BE2C (cell line): Measurements from ENCODE around the gene CCM2.
A peak's percentile ranks its signal among the peaks of the same experiment; 100 is the strongest.

Source experiments
- DNase-seq: peaks from one replicate; pipeline ENCODE4 v3.0.0-alpha.2; 2020
- H3K27me3 ChIP-seq: fragments of 250-450 bp; sonication (Bioruptor Pico); 2 replicates; pipeline ENCODE4 v1.5.1; 2020; ENCODE audit warnings: mild to moderate bottlenecking
- H3K36me3 ChIP-seq: fragments of 250-450 bp; sonication (Bioruptor Pico); 2 replicates; pipeline ENCODE4 v1.5.1; 2020; ENCODE audit warnings: mild to moderate bottlenecking
- H3K4me1 ChIP-seq: fragments of 250-450 bp; sonication (Bioruptor Pico); 2 replicates; pipeline ENCODE4 v1.5.1; 2020
- H3K4me3 ChIP-seq: 2 replicates; pipeline ENCODE4 v1.5.1; 2011; ENCODE audit warnings: low read depth, low read length
- H3K9me3 ChIP-seq: fragments of 250-450 bp; sonication (Bioruptor Pico); 2 replicates; pipeline ENCODE4 v1.5.1; 2020
- TF ChIP-seq, protein P1 (sequence below): IDR thresholded peaks from 2 replicates; pipeline ENCODE4 v1.5.1; 2012; ENCODE audit warnings: mild to moderate bottlenecking, low read depth, low read length

The CCM2 gene

DNA sequence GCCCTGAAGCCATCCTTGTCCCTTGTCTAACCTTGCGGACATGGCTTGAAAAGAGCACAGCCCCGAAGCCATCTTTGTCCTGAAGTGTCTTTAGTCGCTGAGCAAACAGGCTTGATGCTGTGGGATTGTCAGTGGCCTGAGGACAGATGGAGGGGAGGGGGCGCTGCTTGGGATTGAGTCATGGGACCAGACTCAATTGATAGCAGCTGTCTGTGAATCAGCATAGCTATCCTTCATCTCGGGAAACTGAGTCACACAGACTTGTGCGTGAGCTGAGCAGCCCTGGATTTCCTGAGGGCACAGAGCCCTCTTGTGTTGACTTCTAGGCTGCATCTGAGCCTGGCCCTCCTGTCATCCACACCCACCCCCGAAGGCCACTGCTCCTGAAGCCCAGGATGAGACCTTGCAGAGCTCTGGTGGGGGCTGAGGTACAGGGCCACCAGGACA is 35.6 kb upstream of the CCM2 start:
- DNase-seq, result peak; percentile 27
- Histone ChIP-seq H3K4me3 (no peak overlapping the region), H3K36me3 (no peaks in the 10 kb centered on the region), H3K27me3 (no peaks in the 10 kb centered on the region), H3K4me1 (no peaks in the 10 kb centered on the region), H3K9me3 (no peaks in the 10 kb centered on the region)
- TF ChIP-seq, protein P1, sequence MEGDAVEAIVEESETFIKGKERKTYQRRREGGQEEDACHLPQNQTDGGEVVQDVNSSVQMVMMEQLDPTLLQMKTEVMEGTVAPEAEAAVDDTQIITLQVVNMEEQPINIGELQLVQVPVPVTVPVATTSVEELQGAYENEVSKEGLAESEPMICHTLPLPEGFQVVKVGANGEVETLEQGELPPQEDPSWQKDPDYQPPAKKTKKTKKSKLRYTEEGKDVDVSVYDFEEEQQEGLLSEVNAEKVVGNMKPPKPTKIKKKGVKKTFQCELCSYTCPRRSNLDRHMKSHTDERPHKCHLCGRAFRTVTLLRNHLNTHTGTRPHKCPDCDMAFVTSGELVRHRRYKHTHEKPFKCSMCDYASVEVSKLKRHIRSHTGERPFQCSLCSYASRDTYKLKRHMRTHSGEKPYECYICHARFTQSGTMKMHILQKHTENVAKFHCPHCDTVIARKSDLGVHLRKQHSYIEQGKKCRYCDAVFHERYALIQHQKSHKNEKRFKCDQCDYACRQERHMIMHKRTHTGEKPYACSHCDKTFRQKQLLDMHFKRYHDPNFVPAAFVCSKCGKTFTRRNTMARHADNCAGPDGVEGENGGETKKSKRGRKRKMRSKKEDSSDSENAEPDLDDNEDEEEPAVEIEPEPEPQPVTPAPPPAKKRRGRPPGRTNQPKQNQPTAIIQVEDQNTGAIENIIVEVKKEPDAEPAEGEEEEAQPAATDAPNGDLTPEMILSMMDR, result peak; percentile 52

DNA sequence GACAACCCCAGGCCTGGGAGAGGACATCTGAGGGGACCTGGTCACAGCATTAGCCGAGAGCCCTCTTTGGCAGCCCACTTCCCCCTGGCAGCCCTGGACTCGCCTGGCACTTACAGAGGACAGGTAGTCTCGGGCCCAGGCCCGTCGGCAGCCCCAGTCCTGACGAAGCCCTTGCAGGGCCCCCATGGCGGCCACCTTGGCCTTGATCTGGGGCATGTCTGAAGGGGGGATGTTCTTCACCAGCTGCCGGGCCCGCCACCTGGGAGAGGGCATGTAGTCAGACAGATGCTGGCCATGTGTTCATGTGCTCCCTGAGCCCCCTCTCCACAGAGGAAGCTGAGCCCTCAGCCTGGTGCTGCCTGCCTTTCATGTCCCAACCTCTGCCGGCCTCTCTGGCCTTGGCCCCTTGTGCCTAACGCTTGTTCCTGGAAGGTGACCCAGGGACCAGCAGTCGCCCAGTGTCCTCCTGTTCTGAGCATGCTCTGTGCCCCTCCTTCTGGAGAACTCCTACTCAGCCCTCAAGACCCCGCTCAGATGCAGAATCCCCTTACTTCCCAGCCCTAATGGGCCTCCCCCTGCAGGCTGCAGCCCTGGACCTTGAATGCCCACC is 35.1 kb upstream of the CCM2 start:
- H3K4me3 ChIP-seq, result no peak overlapping the region
- no peaks in the 10 kb centered on the region for H3K9me3 ChIP-seq
- DNase-seq, result no peak
- H3K27me3 ChIP-seq, result no peaks in the 10 kb centered on the region
- H3K4me1 ChIP-seq, result no peaks in the 10 kb centered on the region
- no peaks in the 10 kb centered on the region for H3K36me3 ChIP-seq
- TF ChIP-seq, protein P1, result no peak

DNA sequence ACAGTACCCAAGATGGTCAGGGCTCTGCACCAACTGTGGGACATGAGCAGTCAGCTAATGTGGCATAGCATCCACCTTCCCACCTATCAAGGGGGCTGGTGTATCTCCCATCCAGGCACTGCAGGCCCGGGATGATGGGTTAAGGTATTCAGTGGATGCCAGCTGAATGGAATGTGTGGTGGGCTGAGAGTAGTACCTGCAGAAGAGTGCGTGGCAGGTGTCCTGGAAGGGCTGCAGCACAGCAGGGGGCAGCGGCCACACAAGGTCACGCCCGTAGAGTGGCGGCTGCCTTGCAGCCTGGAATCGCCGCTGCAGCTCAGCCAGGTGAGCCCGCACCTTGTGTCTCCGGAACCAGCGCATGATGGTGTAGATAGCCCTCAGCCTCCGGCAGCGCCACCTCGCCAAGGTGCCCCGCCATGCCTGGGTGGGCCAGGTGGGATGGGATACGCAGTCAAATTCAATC is 34.5 kb upstream of the CCM2 start:
- no peak for DNase-seq
- TF ChIP-seq, protein P1, result no peak
- Histone ChIP-seq H3K36me3 (no peaks in the 10 kb centered on the region), H3K4me3 (no peak overlapping the region), H3K9me3 (no peaks in the 10 kb centered on the region), H3K4me1 (no peaks in the 10 kb centered on the region), H3K27me3 (no peaks in the 10 kb centered on the region)

DNA sequence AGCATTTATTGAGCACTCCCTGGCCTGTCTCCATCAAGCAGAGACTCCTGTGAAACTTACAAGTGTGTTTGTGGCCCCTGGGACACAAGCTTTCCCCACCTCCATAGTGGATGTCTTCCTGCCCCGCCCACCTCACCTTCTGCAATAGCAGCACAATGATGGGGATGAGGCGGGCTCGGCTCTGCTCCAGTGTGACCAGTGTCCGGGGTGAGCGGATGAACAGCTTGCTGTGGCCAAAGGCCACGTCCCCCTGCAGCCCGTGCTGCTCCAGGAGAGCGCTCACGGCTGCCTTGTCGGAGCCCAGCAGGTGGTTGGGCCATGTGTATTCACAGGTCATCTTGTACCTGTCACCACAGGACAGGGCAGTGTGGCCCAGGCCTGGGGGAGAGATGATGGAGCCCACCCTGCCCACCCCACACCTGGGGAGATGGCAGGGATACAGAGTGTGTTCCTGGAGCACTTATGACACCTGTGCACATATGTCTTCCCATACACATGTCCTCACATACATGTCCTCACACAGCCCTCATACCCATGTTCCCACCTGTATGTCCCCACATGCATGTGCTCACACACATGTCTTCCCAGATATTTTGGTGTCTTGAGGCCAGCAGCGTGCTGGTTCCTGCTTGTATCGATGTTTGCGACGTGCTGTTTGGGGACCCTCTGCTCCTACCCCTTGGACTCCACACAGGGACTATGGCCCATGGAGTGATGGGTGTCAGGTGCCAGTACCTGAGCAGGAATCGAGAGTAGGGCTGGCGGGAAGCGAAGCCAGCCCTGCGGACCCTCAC is 33.9 kb upstream of the CCM2 start:
- H3K4me3 ChIP-seq, result no peak overlapping the region
- no peak for DNase-seq
- no peaks in the 10 kb centered on the region for H3K9me3 ChIP-seq
- no peaks in the 10 kb centered on the region for H3K4me1 ChIP-seq
- TF ChIP-seq, protein P1, result no peak
- H3K27me3 ChIP-seq, result no peaks in the 10 kb centered on the region
- H3K36me3 ChIP-seq, result no peaks in the 10 kb centered on the region

DNA sequence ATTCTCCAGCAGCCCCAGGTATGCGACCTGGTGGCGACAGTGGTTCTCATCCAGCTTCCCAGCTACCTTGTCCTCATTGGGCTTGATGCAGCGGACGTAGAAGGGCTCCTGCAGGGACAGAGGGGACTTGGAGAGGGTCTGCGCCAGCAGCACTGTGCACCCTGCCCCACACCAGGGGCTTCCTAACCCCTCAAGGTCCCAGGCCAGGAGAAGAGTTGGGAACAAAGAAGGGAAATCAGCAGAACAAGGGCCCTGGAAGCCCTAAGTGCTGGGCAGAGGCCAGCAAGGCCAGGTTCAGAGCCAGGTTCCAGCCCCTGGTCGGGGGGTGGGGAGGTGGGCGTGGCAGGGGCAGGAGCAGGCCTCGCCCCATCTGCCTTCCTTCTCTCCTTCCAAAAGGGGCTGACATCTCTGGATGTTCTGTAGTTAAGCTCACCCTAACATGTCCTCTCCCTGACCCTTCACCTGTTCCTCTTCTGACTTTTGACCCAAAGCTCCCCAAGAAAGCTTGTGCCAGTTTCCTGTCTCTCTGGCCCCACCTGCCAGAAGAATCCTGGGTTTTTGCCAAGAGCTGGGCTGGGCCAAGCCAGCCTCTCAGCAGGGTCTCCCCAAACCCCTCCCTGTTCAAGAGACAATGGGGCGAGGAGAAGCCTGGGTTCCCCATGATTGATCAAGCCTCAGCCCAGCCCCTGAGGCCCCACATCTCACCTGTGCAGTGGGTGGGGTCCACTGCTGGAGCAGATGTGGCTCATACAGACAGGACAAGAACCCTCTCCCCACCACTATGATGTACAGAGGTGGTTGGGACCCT is 33.1 kb upstream of the CCM2 start:
- no peak for DNase-seq
- H3K36me3 ChIP-seq, result no peaks in the 10 kb centered on the region
- no peaks in the 10 kb centered on the region for H3K27me3 ChIP-seq
- no peaks in the 10 kb centered on the region for H3K9me3 ChIP-seq
- no peak overlapping the region for H3K4me3 ChIP-seq
- no peaks in the 10 kb centered on the region for H3K4me1 ChIP-seq
- TF ChIP-seq, protein P1, result no peak
